AG09319 (cell line): Measurements from ENCODE around the gene SCAF1.

ENCODE experiments used
- DNase-seq: peaks from one replicate; pipeline ENCODE4 v3.0.0-alpha.2; 2010; ENCODE audit warnings: low read depth; ENCODE audit errors: extremely low read depth
- TF ChIP-seq, protein P1 (sequence below): IDR thresholded peaks from 2 replicates; pipeline ENCODE4 v1.5.1; 2011; ENCODE audit warnings: low read depth, mild to moderate bottlenecking, inconsistent platforms, low read length, moderate library complexity

Gene SCAF1

DNA sequence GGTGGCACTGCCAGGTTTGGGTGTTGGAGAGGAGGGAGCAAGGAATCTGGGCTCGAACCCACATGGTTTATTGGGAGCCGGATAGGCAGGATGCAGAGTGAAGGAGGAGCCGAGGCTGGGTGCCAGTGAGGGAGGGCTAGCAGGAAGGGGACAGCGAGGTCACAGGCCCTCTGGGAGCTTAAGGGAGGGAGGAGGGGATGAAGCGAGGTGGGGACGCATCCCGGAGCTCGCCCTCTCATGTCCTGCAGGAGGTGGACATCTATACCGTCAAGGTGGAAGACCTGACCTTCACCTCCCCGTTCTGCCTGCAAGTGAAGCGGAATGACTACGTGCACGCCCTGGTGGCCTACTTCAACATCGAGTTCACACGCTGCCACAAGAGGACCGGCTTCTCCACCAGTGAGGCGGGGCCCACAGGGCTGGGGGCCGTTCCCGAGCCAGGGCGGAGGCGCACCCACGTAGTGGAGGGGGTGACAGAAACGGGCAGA, 43.9 kb downstream of the SCAF1 start:
- TF ChIP-seq, protein P1, sequence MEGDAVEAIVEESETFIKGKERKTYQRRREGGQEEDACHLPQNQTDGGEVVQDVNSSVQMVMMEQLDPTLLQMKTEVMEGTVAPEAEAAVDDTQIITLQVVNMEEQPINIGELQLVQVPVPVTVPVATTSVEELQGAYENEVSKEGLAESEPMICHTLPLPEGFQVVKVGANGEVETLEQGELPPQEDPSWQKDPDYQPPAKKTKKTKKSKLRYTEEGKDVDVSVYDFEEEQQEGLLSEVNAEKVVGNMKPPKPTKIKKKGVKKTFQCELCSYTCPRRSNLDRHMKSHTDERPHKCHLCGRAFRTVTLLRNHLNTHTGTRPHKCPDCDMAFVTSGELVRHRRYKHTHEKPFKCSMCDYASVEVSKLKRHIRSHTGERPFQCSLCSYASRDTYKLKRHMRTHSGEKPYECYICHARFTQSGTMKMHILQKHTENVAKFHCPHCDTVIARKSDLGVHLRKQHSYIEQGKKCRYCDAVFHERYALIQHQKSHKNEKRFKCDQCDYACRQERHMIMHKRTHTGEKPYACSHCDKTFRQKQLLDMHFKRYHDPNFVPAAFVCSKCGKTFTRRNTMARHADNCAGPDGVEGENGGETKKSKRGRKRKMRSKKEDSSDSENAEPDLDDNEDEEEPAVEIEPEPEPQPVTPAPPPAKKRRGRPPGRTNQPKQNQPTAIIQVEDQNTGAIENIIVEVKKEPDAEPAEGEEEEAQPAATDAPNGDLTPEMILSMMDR, result no peak
- DNase-seq, result no peak

- DNase-seq, result no peak
- TF ChIP-seq, protein P1, result no peak
These were observed 44.6 kb downstream of the SCAF1 start for GRCh38 chr19:49686503-49687088.

DNA sequence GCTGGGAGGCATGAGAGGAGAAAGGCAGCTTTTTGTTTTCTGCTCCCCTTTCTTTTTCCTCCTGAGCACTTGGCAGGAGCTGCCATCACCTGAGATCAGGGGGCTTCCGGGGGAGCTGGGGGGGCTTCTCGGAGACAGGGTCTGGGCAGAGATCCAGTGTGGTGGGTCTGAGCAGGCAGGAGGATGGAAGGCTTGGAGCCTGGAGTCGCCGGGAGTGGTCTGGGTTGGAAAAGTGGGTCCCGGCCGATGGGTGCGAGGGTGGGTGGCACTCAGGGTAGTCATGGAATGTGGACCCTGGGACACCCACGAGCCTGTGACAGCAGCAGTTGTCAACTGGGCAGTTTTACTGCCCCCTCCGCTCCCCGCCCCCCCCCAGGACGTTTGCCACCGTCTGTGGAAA, 45.1 kb downstream of the SCAF1 start:
- TF ChIP-seq, protein P1, result no peak
- DNase-seq, result no peak

DNA sequence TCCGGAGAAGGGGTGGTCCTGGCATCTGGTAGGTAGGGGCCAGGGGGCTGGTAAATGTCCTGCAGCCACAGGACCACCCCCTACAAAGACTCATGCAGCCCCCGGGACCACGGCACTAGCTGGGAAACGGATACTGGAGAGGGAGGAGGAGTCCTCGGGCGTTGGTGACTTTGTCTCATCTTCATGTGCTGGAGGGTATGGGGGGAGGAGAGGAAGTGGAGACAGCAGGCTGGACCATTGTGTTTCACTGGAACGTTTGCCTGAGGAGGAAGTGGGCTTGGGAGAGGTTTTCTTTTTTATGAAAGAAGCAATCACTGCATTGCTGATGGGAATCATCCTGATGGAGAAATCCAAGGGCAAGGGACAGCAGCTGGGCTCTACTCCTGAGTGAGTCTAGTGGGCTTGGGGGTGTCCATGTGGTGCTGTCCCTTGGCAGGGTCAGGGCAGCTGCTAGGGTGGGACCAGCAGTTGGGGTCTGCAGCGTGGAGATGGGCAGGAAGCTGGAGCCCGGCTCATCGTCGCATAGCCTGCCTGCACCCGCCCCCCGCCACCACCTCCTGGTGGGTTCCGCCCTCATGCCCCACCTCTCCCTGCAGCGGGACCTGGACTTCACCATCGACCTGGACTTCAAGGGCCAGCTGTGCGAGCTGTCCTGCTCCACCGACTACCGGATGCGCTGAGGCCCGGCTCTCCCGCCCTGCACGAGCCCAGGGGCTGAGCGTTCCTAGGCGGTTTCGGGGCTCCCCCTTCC, 45.7 kb downstream of the SCAF1 start:
- TF ChIP-seq, protein P1, result no peak
- no peak for DNase-seq

GRCh38 chr19:49688531-49689132, 46.6 kb downstream of the SCAF1 start:
- TF ChIP-seq, protein P1, result no peak
- DNase-seq, result no peak

DNA sequence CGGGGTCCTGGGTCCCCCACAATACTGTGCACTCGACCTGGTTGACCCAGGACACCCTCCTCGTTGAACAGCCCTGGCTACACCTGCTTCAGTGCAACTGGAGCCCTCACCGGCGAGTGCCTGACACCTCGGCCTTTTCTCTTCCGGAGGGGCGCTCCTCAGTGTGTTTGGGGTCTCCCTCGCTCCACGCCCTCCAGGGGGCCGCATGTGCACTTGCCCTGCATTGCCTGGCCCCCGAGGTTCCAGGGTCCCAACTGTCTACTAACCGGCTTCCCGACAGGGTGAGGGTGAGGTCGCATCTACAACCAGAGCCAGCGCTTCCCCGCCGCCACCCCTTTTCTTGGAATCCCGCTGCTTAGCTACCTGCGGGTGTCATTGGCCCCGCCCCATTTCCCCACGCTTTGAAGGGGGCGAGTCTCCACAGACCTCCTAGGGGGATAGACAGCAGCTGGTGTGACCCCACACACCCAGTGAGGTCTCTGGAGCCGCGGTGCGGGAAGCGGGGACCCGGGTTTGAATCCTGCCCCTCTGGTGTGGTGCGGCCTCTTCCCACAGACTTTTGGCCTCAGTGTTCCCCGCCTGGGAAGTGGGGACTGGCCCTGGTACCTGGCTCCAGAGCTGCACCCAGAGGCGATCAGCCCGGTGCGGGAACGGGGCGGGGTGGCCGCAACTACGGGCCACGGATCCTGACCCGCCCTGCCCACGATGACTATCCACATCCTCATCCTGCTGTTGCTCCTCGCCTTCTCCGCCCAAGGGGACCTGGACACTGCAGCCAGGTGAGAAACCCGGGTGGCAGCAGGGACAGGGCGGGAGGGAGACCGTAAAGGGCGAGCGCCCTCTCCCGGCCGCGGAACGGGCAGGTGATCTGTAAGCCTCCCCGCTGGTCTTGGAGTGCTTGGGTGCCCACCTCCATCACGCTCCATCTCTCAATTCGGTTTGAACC, 47.4 kb downstream of the SCAF1 start, which contains the start of gene ADM5:
Gene ADM5, plus strand, starts transcription at position 462 of the 946 bp plus-strand sequence. Its CDS starts 244 bp downstream, at position 706.
- DNase-seq, result no peak
- TF ChIP-seq, protein P1, result peak; percentile 63
